ENCODE measurements around the gene CPT1B. TPM values are rescaled to one million over a fixed set of nuclear protein-coding genes. Genes with fewer than 3 reads are reported as not detected.

The CPT1B gene
- total RNA-seq, 1 donor from 2014 or later = 12.7 TPM

GRCh38 chr22:50602338-50602700, 24.1 kb upstream of the CPT1B start:
- Histone ChIP-seq H3K27me3 (peaks cover 61% of the 10 kb centered on the region), H3K4me1 (no peaks in the 10 kb centered on the region), H3K27ac (no peak overlapping the region), H3K36me3 (no peaks in the 10 kb centered on the region), H3K9me3 (no peaks in the 10 kb centered on the region), H3K4me3 (no peak overlapping the region)
- intact Hi-C loops (cut with DNase I) = no loop called here
- ATAC-seq = no peak
- DNase-seq = no peak
- no peak for TF ChIP-seq CTCF (IDR thresholded peaks at IDR 0.05)

DNA sequence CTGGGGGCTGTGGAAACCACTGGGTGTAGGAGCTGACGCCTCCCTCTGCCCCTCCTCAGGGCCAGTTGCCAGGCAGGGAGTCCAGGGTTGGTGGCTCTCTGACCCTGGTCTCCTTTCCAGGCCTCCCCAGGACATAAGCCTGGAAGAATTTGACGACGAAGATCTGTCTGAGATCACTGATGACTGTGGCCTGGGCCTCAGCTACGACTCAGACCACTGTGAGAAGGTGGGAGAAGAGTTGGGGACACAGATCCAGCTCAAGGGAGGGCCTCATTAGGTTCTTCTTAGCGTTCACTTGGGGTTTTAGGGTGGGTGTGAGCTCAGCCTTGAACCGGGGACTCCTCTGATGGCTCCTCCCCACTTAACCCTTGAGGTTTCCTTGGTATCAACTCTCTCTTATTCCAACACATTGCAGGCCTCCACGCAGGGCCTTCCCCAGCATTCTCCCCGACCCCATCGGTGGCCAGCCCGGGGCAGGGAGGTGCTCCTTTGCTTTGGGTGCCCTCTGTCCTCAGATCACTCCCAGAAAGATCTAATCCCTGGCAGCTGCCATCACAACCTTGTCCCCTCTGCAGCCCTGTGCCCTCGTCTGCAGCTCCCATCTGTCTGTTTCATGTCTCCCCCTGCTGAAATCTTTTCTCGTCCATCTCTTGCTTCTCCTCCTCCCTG, 23.6 kb upstream of the CPT1B start:
- H3K4me3 ChIP-seq = no peak overlapping the region
- no peak for TF ChIP-seq CTCF (IDR thresholded peaks at IDR 0.05)

DNA sequence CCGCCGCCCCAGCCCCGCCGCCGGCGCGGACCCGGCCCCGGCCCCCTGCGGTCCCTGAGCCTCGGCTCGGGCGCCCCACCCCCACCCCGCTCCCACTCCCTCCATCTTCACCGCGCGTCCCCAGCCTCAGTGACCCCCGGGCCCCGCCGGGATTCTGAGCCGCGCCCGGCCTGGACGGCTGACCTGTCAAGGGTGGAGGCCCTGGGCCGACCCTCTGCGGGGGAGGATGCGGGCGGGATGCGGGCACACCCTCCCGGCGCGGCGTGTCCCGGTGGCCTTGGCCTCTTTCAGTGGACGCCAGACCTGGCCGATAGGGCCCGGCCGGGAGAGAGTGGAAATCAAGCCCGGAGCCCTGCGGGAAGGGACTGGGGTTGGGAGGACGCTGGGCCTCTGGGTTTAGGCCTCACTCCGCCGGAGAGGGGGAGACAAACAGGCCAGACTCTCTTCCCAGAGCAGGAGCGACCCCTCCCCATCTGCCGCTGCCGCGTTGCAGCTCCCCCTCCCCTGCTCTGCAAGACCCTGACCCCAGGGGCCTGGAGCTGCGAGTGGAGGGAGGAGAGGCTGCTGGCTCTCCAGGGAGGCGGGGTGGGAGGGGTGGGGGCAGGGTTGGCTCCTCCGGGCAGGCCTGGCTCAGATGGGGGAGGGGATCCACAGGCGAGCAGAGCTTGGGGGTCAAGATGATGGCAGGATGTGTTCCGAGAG, 22.9 kb upstream of the CPT1B start:
- Histone ChIP-seq H3K27ac (no peak overlapping the region), H3K36me3 (no peaks in the 10 kb centered on the region), H3K27me3 (peaks cover 61% of the 10 kb centered on the region), H3K4me3 (peak overlapping the region; percentile 10), H3K4me1 (no peaks in the 10 kb centered on the region), H3K9me3 (no peaks in the 10 kb centered on the region)
- DNase-seq = no peak
- intact Hi-C loops (cut with DNase I) = no loop called here
- TF ChIP-seq CTCF (IDR thresholded peaks at IDR 0.05) = no peak
- ATAC-seq = no peak

More for the DNA sequence above, 23.6 kb upstream of the CPT1B start:
- DNase-seq (no peak), ATAC-seq (no peak)
- no peak overlapping the region for H3K27ac ChIP-seq
- no peaks in the 10 kb centered on the region for H3K36me3 ChIP-seq
- no peaks in the 10 kb centered on the region for H3K4me1 ChIP-seq
- H3K27me3 ChIP-seq = peaks cover 61% of the 10 kb centered on the region
- H3K9me3 ChIP-seq = no peaks in the 10 kb centered on the region
- intact Hi-C loops (cut with DNase I) = no loop called here

- Histone ChIP-seq H3K9me3 (no peaks in the 10 kb centered on the region), H3K4me3 (peak within 1 kb of the TSS; percentile 37), H3K36me3 (no peaks in the 10 kb centered on the region), H3K27ac (no peak within 1 kb of the TSS), H3K27me3 (peaks cover 55% of the 10 kb centered on the region), H3K4me1 (no peaks in the 10 kb centered on the region)
- no peak for DNase-seq
- TF ChIP-seq CTCF (IDR thresholded peaks at IDR 0.05) = no peak
- intact Hi-C loops (cut with DNase I) = no loop called here
- ATAC-seq = peak; percentile 52
Measured at GRCh38 chr22:50600538-50600937, 22.3 kb upstream of the CPT1B start, which contains the start of gene MAPK8IP2. Gene MAPK8IP2 (plus strand): TSS chr22:50600793. CDS start chr22:50600819, 26 bp downstream.

- Histone ChIP-seq H3K36me3 (no peaks in the 10 kb centered on the region), H3K4me3 (peak overlapping the region; percentile 37), H3K4me1 (no peaks in the 10 kb centered on the region), H3K27me3 (peaks cover 51% of the 10 kb centered on the region), H3K27ac (no peak overlapping the region), H3K9me3 (no peaks in the 10 kb centered on the region)
- TF ChIP-seq CTCF (IDR thresholded peaks at IDR 0.05) = no peak
- DNase-seq (no peak), ATAC-seq (peak; percentile 85)
- intact Hi-C loops (cut with DNase I) = no loop called here
Measured at GRCh38 chr22:50599816-50600455, 21.7 kb upstream of the CPT1B start.
